Activated effector memory CD4-positive, alpha-beta T cell treated with Interleukin-2 at 50 U/mL for 16 hours (primary cell): Measurements from ENCODE around the gene NTF3.

Source experiments
- DNase-seq: peaks from one replicate; pipeline ENCODE4 v3.0.0-alpha.2; 2020

Gene NTF3

DNA sequence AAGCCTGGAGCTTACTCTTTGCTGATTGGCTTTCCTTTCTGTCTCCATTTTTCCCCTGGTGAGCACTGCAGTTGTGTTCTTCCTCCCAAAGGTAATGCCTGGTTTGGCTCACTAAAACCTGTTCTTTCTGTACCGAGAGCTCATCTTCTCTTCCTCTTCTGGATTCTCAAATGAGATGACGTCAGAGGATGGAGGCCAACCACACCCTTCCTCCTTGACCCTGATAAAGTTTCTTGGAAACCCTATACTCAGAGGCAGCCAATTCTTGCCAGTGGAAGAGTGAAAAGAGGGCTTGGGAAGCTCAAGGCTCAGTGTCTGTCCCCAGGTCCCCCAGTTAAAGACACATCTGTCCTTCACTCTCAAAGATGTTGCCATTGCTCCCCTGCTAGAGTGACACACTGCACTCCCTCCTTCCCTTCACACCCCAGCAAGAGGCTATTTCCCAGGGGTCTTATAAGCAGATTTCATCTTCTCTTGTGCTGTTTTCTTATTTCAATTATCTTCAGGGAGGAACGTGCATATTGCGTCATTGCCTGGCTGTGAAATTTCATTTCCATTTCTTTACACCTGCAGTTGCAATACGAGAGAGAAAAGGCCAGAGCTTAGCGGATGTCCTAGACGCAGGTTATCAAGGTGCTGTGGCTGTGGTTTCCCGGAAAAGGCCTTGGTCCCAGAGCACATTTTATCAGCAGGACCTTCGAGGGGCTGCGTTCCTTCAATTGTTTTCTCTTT, 27.3 kb downstream of the NTF3 start:
- no peak for DNase-seq

DNA sequence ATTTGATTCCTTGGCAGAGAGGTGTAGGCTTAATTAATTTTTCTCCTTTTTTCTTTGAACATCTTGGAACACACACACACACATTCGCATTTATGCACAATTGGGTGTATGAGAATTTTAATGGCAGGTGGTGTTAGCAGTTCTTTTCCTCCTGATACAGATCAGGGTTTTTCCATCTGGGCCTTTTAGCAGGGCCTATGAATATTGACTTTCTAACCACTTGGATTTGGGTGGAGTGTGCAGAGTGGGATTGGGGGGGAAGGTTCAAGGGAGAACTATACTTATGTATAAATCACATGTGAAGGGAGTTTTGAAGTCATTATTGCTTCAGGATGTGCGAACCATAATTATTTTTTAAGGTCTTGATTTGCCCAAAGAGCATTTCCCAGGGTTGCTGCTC, 28.9 kb downstream of the NTF3 start:
- DNase-seq, result no peak

DNA sequence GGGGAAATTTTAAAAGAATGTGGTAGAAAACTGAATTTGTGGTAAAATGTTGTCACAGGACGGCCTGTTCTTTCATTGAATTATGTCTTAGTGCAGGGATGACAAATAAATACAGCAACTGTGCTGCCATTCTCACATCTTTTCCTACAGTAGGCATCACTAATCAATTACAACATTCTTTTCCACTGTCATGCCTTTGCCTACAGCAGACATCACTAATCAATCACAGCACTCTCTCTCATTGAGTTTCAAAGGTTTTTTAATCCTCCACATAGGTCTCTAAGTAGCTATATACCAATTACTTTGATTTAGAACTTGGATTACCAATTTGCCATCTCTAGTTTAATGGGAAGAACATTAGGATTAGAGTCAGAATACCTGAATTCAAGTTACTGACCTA, 30.1 kb downstream of the NTF3 start:
- no peak for DNase-seq

DNA sequence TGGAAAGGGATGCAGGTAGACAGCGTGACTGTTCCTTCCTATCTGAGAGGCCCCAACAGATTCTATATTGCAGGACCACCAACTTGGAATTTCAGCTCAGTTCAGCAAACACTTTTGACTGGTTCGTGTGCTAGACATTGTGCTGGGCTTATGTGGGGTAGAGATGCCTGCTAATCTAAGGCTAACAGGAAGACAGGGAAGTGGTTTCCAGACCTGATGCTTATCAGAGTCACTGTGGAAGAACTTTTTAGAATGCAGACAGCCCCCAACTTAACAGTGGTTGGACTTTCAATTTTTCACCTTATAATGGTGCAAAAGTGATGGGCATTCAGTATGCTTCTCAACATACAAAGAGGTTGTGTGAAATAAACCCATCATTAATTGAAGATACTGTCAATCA, 32.2 kb downstream of the NTF3 start:
- no peak for DNase-seq

DNA sequence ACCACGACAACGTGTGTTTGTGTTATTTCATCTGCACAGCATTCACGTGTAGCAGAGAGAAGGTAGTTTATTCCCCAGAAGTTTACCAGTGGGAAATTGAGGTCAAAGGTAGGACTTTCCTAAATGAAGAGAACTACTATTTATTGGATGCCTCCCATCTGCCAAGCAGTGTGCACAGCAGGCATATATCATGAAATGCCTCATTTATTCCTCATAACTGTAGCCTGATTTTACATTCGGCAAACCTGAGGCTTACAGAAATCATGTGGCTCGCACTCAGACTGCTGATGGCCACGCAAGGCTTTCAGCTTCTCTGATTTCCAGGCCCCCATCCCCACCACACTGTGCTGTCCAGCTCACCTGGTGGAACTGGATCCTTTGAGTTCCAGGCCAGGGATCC, 33.5 kb downstream of the NTF3 start:
- DNase-seq, result no peak

DNA sequence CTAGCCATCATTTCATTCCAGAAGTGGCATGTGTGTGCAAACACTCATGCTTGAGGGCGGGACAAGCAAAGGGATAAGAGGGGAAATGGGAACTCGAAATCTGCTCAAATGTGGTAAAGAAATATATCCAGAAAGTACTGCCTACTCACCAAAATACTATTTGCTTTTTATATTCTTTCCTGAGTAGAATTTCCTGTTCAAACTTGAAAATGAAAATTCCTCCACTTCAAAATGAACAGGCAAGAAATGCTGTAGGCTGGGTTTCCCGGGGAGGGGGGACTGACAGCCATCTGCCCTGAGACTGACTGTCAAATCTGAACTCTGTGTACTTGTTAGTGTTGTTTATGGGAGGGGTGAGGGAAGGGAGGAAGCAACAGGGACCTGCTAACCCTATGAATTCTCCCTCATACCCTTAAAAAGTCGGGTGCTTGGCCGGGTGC, 34.6 kb downstream of the NTF3 start:
- DNase-seq, result no peak

DNA sequence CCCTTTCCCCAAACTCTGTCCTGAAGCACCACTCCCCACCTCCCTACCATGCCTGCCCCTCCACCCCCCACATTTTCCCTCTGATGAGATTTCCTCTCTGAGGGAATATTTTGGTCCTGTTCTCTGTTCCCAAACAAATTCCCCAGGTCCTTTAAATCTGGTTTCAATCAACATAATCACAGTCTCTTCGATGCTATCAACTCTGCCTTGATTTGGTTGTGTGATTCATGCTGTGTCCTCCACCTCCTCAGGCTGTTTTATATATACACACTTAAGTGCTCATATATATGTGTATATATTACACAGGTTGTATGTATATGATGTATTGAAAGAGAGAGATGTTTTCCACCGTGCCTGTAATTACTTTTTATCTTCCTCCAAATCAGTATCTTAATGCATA, 36.0 kb downstream of the NTF3 start:
- no peak for DNase-seq

DNA sequence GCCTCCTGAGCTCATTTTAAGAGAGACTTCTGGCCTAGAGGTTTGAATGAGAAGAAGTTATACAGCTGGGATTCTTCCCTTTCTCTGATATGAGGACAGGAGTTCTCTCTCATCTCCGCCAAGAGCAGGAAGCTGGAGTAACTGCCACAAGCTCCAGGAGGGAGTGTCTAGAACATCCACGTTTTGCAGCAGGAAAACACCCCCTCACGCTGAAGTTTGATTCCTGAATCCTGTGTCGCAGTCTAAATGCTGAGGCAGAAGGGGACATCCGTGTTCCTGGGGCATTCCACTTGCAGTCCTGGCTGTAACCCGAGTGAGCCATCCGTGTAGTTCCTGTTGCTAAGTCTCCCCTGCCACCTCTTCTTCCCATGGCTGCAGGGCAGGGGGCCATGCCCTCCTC, 38.3 kb downstream of the NTF3 start:
- no peak for DNase-seq

DNA sequence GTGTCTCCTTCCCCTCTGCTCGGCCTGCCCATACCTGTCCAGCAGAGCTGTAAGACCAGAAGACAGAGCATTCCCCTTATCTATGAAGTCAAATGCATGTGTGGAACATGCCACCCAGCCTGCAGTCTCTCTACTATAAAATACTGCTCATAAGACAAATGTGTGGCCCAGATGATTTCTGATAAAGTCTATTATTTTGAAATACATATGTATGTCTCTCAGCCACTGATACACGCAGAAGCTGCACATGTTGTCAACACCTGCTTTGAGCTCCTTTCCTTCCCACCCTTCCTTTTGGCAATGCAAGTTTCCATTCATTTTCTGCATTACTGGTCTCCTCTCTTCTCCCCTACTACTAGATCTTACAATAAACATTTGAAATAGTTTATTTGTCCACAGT, 38.8 kb downstream of the NTF3 start:
- no peak for DNase-seq

DNA sequence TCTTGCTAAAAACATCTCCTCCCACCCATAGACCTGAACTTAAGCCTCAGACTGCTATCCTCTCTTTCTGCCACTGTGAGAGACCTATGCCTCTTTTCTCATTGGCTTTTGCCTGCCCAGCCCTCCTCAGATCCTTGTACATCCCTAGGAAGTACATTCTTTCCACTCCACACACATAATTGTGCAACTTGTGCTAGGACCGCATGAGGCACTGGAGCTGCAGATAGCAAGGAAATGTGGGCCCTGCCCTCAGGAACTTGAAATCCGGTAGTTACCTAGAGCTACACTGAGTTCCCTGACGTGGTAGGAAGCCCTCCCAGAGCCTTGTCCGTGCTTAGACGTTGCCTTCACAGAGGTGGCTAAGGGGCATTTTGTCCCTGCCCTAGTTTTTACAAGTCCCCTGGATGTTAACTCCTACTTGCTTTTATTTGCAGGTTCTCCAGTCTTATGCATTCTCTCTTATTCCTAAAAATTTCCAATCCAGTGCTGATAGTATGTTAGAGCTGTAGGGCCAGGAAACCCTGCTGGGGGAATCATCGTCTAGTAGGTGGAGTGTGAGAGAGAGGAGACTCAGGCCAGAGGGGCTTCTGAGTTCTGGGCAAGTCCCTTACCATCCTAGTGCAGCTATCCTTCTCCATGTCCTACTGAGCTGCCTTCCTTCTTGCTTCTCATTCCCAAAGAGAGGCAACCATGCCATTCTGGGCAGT, 41.3 kb downstream of the NTF3 start:
- DNase-seq, result no peak

DNA sequence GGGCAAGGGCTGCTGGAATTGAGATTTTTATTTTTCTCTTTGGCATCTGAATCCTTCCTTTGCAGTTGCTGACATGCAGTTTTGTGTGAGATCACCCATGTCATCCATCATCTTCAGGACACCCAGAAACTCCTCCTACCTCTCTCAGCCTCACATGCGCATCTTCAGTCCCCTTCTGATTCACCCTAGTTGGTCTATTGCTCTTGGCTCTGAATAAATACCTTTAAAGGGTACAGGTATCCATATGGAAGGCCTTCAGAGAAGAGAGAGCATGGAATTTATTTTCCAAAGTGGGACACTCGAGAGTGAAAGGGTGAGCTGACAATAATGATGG, 41.8 kb downstream of the NTF3 start:
- DNase-seq, result no peak

DNA sequence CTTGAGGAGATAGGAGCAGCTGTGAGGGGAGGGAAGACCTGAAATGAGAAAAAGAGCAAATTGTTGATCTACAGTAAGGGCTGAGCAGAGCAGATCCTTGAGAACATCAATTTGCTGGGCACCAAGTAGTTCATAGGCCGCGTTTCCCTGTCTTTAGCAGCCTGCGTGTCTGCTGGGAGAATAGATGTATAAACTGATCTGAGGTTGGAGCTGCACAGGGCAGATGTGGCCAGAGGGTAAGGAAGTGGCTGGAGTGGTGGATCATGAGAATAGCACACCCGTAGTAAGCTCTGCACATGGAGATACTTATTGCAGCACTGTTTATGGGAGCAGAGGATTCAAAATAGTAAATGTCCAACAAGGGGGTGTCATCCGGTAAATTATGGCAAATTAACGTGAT, 44.4 kb downstream of the NTF3 start:
- DNase-seq, result no peak

DNA sequence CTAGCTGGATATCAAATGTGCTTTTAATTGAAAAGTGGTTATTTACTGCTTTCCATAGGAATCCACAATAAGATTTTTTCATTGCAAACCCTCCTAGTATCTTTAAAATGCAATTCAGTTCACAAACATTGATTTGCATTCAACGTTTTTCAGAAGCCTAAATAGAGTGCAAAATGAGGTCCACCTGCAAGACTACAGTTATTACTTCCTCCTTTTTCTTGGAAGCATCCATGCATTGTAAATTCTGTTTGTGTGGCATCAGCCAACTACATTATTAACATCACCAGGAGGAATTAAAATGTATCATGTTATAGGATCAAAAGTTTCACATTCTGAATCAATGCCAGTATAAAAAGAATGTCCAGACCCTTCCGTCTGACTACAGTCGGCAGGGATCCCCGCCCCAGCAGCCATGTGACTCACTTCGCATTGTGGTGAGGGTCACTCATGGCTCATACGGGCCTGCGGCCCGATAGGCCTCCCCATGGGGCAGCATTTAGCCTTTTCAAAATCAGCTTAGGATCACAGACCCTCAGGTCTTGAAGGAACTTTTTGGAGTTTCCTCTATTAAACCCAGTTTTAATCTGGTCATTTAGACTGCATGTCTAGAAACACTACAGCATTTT, 46.3 kb downstream of the NTF3 start:
- DNase-seq, result no peak

DNA sequence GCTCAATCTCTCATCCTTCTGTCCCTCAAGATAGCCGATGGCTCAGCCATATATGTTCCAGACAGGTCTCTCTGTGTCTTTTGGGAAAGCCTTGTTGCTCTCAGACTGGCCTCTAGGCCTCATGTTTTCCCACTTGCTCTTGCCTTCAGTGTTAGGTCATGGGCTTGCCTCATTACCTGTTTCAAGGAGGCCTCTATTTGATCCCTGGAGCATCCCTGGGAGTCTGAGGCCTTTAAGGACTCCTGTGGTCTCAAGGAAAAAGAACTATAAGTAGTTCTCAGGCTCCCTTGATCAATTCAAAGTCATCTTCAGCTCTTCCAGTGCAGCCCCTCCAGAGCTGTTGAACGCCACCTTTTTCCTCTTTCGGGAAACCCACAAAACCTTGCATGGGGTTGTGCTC, 47.9 kb downstream of the NTF3 start:
- no peak for DNase-seq

DNA sequence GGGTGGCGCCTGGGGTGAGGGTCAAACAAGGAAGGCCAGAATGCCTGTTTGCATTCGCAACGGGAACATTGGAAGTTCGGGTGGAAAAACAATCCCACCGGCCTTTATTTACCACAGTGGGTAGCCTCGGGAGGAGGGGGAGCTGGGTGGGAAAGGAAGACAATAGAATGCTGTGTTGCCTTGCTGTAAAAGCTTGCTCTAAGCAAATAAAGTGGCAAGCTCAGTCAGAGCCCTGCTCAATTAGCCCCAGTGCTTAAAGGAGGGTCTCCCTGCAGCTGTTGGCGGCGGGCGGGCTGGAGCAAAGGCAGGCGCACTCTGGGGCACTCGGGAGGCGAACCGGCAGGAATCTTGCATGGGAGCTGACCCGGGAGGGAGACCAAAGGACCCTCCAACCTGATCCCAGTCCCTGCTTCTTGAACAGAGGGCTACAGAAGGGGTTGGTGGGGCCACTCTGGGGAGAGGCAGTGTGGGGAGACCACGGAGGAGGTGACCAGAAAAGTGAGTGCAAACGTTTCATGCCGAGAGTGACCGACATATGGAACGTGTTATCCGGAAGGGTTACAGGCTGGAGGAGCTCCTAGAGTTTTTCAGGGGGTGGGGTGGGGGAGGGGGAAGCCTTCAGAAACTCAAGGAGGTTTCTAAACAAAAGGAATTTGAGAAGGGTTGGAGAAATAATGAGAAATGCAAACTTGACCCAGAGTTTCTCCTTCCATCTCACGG, 48.5 kb downstream of the NTF3 start:
- DNase-seq, result no peak

DNA sequence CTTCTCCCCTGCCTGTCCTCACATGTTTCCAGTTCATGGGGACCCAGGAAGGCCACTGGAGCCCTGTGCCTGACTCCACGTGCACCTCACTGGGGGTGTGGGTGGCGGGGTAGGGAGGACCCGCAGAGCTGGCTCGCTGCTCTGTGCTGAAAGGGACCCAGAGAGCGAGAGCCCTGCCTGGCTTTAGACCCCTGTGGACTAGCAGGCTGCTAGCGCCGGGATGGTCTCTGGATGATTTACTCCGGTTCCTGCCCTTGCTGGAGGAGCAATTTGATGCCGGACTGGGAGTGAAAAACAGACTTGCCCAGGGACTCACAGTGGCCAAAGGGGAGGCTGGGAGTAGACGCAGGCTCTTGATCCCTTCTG, 49.0 kb downstream of the NTF3 start:
- no peak for DNase-seq

DNA sequence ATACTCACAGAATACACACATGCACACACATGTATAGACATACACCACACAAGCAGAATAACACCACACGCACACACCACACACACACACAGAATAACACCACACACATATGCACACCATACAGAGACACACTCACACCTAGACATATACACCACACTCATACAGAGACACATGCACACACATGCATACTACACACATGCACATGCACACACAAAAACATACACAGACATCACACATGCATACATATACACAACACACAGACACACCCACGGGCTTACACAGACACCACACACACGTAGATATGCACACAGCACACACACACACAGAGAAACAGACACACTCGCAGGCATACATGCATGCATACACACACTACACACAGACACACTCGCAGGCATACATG, 49.7 kb downstream of the NTF3 start:
- no peak for DNase-seq

DNA sequence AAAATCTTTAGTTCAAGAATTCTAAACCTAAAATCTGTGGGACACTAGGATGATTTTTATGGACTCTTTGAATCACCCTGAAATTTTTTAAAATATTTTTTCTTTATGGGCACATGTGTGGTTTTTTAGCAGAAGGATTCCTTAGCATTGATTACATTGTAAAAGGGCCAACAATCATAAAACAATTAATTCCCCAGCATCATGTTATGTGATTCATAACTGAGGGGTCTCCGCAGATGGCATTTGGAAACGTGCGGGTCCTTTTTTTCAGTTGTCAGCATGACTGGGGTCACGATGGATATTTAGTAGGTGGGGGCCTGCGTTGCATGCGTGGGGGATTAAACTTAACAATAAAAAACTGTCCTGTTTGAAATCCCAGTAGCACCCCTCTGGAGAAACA, 52.5 kb downstream of the NTF3 start:
- DNase-seq, result no peak

DNA sequence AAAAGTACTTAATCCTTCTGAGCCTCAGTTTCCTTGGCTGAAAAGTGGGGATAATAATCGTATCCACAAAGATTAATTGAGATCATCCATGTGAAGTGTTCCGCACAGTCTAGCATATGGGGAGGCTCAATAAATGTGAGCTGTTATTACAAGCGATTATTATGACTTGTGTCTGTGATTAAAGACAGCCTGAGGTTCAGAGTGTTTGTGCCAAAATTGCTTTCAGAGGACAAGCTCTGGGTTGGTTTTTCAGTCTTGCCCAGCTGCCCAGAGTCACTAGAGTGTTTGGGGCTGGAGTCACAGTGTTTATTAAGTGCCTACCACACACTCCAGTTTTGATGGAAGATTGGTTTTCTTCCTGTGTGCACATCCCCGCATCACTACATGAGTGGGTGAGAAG, 53.5 kb downstream of the NTF3 start:
- DNase-seq, result no peak

DNA sequence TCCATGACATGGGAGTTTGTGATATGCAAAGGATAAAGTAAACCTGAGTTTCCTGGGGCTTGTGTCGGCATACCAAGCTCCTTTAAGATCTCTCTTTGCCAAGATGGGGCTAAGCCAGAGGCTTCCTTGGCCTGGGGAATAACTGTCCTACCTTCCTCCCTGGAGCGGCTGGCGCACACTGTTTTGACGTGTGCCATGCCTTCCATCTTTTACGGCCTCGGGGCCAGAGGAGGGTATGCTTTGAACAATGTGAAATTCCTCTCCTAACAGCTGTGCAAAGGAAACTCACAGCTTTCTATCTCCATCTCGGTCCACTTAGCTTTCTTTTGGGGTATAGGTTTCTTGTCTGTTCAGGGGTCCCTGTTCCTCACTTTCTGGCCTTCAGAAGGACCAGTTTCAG, 55.2 kb downstream of the NTF3 start:
- DNase-seq, result no peak

DNA sequence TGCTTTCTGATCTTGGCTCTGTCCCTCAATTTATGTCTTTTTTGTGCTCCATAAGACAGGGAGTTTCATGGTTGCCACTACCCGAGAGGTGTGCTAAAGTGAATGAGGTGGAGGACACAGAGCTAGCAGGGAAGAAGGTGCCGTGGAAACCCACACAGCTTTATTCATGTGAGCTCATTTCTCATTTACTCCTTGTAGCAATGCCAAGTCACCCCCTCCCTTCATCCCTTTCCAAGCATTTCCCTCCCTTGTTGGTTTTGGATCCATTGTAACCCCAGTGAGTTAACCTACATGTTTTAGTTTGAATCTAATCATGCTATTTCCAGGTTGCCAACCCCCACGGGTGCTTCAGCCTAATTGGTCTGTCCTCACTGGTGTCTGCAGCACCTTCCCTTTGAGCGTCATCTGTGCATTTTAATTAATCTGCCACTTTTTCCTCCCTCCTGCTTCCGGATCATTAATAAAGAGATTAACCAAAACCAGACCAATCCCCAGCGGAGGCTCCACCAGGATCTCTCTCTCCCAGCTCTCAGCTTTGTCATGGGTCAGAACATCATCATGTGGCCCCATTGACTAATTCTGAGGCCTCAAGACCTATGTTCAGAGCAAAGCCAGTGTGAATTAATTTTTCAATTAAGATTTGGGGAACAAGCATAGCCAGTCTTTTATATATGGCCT, 56.2 kb downstream of the NTF3 start:
- DNase-seq, result no peak

DNA sequence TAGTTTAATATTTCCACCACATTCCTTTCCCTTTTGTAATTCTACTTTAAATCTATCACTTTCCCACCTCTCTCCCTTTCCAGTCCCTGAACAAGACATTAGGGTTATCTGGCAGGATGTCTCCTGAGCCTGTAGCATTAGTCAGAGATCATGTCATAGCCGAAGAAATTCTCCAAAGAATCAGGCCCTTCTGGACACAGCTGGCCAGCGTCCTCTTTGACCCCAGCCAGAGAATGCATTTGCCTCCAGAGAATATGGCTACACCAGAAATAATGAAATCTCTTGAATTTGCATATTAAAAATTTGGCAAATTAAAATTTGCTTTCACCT, 56.7 kb downstream of the NTF3 start:
- no peak for DNase-seq

DNA sequence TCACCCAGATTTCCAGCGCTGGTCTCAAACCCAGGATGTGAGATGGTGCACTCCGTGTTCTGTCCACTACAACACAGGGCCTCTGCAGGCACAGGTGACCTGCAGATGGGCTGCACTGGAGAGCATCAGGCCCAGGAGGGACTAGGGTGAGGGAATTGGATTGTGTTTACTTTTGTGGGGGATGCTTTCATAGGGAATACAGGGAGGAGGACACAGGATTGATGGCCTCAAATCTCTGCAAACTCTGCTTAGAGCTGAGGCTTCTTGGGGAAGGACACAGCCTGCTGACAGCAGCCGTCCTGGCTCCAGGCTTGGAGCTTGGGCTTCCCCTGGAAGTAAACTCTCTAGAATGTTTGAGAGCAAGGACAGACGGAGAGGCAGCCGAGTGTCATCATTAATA, 57.1 kb downstream of the NTF3 start:
- no peak for DNase-seq
